ENCODE data around the gene VSTM2L. TPM values are rescaled to one million over a fixed set of nuclear protein-coding genes. Genes with fewer than 3 reads are reported as not detected.
"Not testable (repeated sequence)": the region's sequence is repeated elsewhere in the genome, so short reads cannot be mapped to it uniquely, and the experiment has no call there.

Gene VSTM2L
- polyA plus RNA-seq (ENCODE audit: insufficient read length in 4 of 4): 1 to 10 TPM; 1.5 to 3.0 (median 2.1) TPM

GRCh38 chr20:37902504-37903313 lies at the start of gene VSTM2L:
TSS of gene VSTM2L (plus strand) at chr20:37903127. CDS start at chr20:37903351, 224 bp downstream.
- DNase-seq (ENCODE audit: low read depth in 4 of 4, low spot score in 3 of 4): no peak

- DNase-seq (ENCODE audit: low read depth in 4 of 4, low spot score in 3 of 4): no peak
Measured at GRCh38 chr20:37853823-37854375, 49.0 kb upstream of the VSTM2L start.

- DNase-seq (ENCODE audit: low read depth in 4 of 4, low spot score in 3 of 4): not testable (repeated sequence)
Measured at GRCh38 chr20:37856034-37856433, 46.9 kb upstream of the VSTM2L start.

GRCh38 chr20:37856932-37857660 lies 45.8 kb upstream of the VSTM2L start:
- DNase-seq (ENCODE audit: low read depth in 4 of 4, low spot score in 3 of 4): no peak

DNA sequence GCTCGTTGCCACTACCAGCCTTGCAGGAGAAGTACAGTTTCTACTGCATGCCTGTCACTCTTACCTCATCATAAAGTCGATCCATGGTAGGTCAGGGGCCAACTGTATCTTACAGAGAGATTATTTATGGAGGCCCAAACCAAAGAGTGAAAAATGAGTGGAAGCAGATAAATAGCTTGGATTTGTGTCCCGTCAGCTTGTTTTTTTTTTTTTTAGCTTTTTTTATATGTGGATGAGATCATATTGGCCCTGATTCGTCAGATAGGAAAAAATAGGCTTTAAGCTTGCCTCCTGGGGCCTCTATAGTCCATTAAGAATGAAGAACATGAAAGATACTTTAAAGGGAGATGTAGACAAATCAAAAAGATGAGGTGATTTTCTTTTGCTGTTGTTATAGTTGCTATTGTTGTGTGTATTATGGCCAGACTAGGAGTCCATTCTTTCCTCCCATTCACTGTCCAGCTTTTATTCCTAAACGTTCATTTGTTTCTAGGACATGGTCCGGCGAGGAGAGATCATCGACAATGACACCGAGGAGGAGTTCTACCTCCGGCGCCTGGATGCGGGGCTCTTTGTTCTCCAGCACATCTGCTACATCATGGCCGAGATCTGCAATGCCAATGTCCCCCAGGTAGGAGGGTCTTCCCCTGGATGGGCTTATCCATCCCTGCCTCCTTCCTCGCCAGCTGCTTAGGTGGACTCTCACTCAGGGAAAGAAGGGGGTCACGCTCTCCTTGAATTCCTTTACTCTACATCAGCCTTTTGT lies 43.3 kb upstream of the VSTM2L start:
- no peak for DNase-seq (ENCODE audit: low read depth in 4 of 4, low spot score in 3 of 4)

GRCh38 chr20:37863289-37863688 lies 39.6 kb upstream of the VSTM2L start:
- DNase-seq (ENCODE audit: low read depth in 4 of 4, low spot score in 3 of 4): no peak

DNA sequence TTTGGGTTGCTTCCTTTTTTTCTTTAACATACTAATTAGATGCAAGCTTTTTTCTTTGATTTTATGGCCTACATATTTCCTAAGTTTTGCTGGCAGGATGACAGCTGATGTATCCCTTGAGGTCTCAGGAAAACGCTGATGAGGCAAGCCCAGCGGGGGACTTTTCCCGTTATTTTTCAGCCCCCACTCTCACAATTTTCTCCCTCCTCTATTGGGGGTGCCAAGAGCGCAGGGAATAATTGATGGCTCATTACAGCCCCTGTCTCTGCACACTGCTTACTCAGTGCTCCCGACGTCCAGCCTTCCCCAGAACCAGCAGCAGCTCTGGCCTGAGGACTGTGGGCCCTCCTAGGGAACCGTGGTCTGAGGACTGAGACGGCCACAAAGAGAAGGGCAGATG lies 38.6 kb upstream of the VSTM2L start:
- peak; percentile 12 to 42 (median 38) for DNase-seq (ENCODE audit: low read depth in 4 of 4, low spot score in 3 of 4)

- no peak for DNase-seq (ENCODE audit: low read depth in 4 of 4, low spot score in 3 of 4)
Measured at GRCh38 chr20:37866051-37866450, 36.9 kb upstream of the VSTM2L start.

- DNase-seq (ENCODE audit: low read depth in 4 of 4, low spot score in 3 of 4): no peak
Measured at GRCh38 chr20:37867289-37868195, 35.4 kb upstream of the VSTM2L start.

GRCh38 chr20:37868851-37869333 lies 34.0 kb upstream of the VSTM2L start:
- no peak for DNase-seq (ENCODE audit: low read depth in 4 of 4, low spot score in 3 of 4)

- no peak for DNase-seq (ENCODE audit: low read depth in 4 of 4, low spot score in 3 of 4)
Measured at GRCh38 chr20:37869334-37869861, 33.5 kb upstream of the VSTM2L start.

GRCh38 chr20:37870294-37870693 lies 32.6 kb upstream of the VSTM2L start:
- DNase-seq (ENCODE audit: low read depth in 4 of 4, low spot score in 3 of 4): no peak

GRCh38 chr20:37871751-37872150 lies 31.2 kb upstream of the VSTM2L start:
- no peak for DNase-seq (ENCODE audit: low read depth in 4 of 4, low spot score in 3 of 4)

- no peak for DNase-seq (ENCODE audit: low read depth in 4 of 4, low spot score in 3 of 4)
Measured at GRCh38 chr20:37872161-37872560, 30.8 kb upstream of the VSTM2L start.

DNA sequence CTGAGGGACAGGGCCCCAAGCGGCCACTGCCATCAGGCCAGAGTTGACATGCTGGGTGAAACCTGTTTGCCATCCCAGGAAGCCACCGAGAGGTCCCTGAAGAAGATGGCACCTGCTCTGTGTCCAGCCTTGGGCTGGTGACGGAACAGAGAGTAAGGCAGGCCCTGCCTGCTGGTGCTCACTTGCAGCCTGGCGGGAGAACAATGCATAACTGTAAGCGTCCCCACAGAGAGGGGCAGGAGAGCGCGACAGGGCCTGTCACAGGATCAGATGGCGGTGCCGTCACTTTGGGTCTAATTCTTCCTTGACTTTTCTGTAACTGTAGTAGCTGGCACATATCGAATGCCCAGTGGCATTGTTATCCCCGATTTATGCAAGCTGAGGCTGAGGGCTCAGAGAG lies 29.0 kb upstream of the VSTM2L start:
- DNase-seq (ENCODE audit: low read depth in 4 of 4, low spot score in 3 of 4): no peak

DNA sequence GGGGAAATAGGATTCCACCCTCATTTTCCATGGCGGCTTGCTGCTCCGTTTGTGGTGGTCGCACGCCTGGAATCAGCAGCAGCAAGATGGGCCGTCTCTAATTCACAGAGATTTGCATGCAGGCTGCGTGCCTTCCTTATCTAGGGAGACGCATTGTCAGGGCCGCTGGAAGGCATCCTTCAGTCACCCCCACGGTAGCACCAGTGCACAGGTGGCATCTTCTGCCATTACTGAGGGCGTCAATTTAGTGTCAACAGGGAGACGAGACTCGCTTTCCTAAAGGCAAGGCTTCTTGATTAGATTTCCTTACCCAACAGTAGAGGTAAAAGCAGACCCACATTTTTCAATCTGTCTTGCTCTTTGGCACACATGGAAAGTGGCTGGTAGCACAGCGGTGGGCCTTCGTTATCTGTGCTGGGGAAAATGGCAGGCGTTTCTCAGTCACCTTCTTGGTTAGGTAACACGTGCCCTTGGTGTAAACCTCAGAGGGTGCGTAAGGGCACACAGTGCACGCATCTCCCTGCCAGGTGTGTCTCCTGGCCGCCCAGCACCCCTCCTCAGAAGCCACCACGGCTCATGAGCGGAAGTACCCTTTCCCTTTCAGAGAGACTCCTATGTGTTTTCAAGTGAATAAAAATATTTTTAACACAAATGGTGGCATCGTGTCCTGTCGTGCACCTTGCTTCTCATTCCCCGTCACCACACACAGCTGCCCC lies 27.3 kb upstream of the VSTM2L start:
- no peak for DNase-seq (ENCODE audit: low read depth in 4 of 4, low spot score in 3 of 4)

- no peak for DNase-seq (ENCODE audit: low read depth in 4 of 4, low spot score in 3 of 4)
Measured at GRCh38 chr20:37876863-37877262, 26.1 kb upstream of the VSTM2L start.

DNA sequence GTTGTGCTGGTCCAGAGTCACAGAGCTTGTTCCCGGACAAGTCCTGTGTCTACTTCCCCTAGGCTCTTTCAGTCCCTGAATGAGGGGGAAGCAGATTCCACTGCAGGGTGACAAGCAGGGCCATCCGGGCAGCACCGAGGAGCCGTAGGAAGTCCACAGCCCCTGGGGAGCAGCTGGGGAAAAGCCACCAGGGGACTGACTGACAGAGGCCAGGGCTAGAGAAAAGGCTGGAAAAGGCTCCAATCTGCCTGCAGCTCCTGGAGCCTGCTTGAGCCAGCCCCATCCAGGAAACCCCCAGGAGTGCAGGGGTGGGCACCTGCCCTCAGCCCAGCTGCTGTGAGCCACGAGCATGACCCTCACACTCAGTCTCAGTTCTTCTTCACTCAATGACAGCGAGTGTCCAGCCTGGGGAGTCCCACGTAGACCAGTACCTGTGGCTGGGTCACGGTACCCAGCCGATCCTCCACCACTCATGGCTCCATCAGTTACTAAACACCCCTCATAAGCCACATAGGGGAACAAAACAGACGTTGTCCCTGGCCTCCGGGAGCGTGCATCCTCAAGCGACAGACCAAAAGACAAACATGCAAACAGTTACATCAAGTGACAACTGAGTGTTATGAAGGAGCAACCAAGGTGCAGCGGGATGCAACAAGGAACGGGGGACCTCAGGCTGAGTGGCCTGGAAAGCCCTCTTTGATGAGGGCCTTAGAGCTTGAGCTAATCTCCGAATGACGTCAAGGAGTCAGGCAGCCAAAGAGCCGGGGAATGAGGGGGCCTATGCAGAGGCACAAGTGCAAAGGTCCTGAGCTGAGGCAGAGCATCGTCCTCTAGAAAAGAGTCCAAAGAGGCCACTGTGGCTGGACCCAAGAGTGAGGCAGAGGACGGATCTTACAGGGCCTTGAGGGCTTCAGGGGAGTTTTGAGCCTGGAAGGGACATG lies 24.8 kb upstream of the VSTM2L start:
- no peak for DNase-seq (ENCODE audit: low read depth in 4 of 4, low spot score in 3 of 4)

All from right renal pelvis (tissue), 4 donors.